ENCODE results near the gene TOMM34. TPM values are rescaled to one million over a fixed set of nuclear protein-coding genes. Genes with fewer than 3 reads are reported as not detected.

The TOMM34 gene
- total RNA-seq, 2 experiments from 2014 or later = 5.6 to 5.9 TPM

- H3K27ac Mint-ChIP-seq = peak overlapping the region; percentile 61
- Histone ChIP-seq H3K9me3 (ENCODE audit: control insufficient read depth in 1 of 2, insufficient read depth in 1 of 2, low read length in 2 of 2) (no peaks in the 10 kb centered on the region), H3K4me1 (ENCODE audit: insufficient read depth, low read length) (peaks cover 22% of the 10 kb centered on the region), H3K27ac (ENCODE audit: low read depth in 1 of 2, low read length in 2 of 2) (no peak overlapping the region), H3K27me3 (ENCODE audit: control insufficient read depth in 1 of 2, insufficient read depth in 2 of 2, low read length in 2 of 2) (no peaks in the 10 kb centered on the region), H3K4me3 (ENCODE audit: low read length) (no peak overlapping the region), H3K36me3 (ENCODE audit: insufficient read depth, low read length) (peaks cover 12% of the 10 kb centered on the region)
- intact Hi-C loops (cut with DNase I, micrococcal nuclease) = loop anchor here in 1 of 2 experiments (5.0 kb wide), 2 partner anchors 50 to 180 kb away; partner anchors contain the start of gene TOMM34
- no peak for ATAC-seq (ENCODE audit: poor library complexity)
- TF ChIP-seq CTCF (IDR thresholded peaks at IDR 0.05) = no peak
- H3K9me3 Mint-ChIP-seq = no peaks in the 10 kb centered on the region
- no peak for DNase-seq
- H3K27me3 Mint-ChIP-seq = no peaks in the 10 kb centered on the region
- peak overlapping the region; percentile 51 for H3K4me3 Mint-ChIP-seq
- peaks cover 35% of the 10 kb centered on the region for H3K36me3 Mint-ChIP-seq (ENCODE audit: low read depth)
- CTCF ChIA-PET = no interaction called here
- POLR2A ChIA-PET = interaction anchor here (5.3 kb wide), 1 partner anchor 23 kb away, joined by 24 read pairs; no protein-coding TSS in a partner anchor
- peaks cover 38% of the 10 kb centered on the region for H3K4me1 Mint-ChIP-seq (ENCODE audit: low read depth)
Observed at GRCh38 chr20:44912189-44912588, 48.0 kb downstream of the TOMM34 start.

- H3K27me3 ChIP-seq (ENCODE audit: control insufficient read depth in 1 of 2, insufficient read depth in 2 of 2, low read length in 2 of 2) = no peaks in the 10 kb centered on the region
- Mint-ChIP-seq H3K4me3 (peak overlapping the region; percentile 63), H3K9me3 (no peaks in the 10 kb centered on the region), H3K27ac (peak overlapping the region; percentile 69), H3K4me1 (ENCODE audit: low read depth) (peaks cover 38% of the 10 kb centered on the region), H3K36me3 (ENCODE audit: low read depth) (peaks cover 43% of the 10 kb centered on the region), H3K27me3 (no peaks in the 10 kb centered on the region)
- DNase-seq (peak in 13 of 14 experiments; percentile 16 to 68 (median 46)), ATAC-seq (ENCODE audit: poor library complexity) (no peak)
- H3K4me1 ChIP-seq (ENCODE audit: insufficient read depth, low read length) = peaks cover 22% of the 10 kb centered on the region
- H3K36me3 ChIP-seq (ENCODE audit: insufficient read depth, low read length) = peaks cover 20% of the 10 kb centered on the region
- H3K27ac ChIP-seq (ENCODE audit: low read depth in 1 of 2, low read length in 2 of 2) = no peak overlapping the region
- POLR2A ChIA-PET = interaction anchor here (1.0 to 5.3 kb wide), 3 partner anchors 22 to 49 kb away, joined by 4 to 24 read pairs (median 9); partner anchors contain the start of genes TOMM34 and YWHAB
- TF ChIP-seq CTCF (IDR thresholded peaks at IDR 0.05) = peak; percentile 63
- CTCF ChIA-PET = no interaction called here
- intact Hi-C loops (cut with DNase I, micrococcal nuclease) = loop anchor here in 1 of 2 experiments (2.0 to 5.0 kb wide), 3 partner anchors 51 to 379 kb away; partner anchors contain the start of gene TOMM34
- H3K9me3 ChIP-seq (ENCODE audit: control insufficient read depth in 1 of 2, insufficient read depth in 1 of 2, low read length in 2 of 2) = no peaks in the 10 kb centered on the region
- H3K4me3 ChIP-seq (ENCODE audit: low read length) = no peak overlapping the region
Observed at GRCh38 chr20:44911264-44911921, 48.8 kb downstream of the TOMM34 start.

- Histone ChIP-seq H3K27me3 (ENCODE audit: control insufficient read depth in 1 of 2, insufficient read depth in 2 of 2, low read length in 2 of 2) (no peaks in the 10 kb centered on the region), H3K27ac (ENCODE audit: low read depth in 1 of 2, low read length in 2 of 2) (no peak overlapping the region), H3K4me1 (ENCODE audit: insufficient read depth, low read length) (peaks cover 22% of the 10 kb centered on the region), H3K4me3 (ENCODE audit: low read length) (peak overlapping the region; percentile 86), H3K9me3 (ENCODE audit: control insufficient read depth in 1 of 2, insufficient read depth in 1 of 2, low read length in 2 of 2) (no peaks in the 10 kb centered on the region), H3K36me3 (ENCODE audit: insufficient read depth, low read length) (peaks cover 26% of the 10 kb centered on the region)
- Mint-ChIP-seq H3K4me3 (peak overlapping the region; percentile 85), H3K9me3 (no peaks in the 10 kb centered on the region), H3K36me3 (ENCODE audit: low read depth) (peaks cover 49% of the 10 kb centered on the region), H3K27ac (peak overlapping the region; percentile 68), H3K27me3 (no peaks in the 10 kb centered on the region), H3K4me1 (ENCODE audit: low read depth) (peaks cover 38% of the 10 kb centered on the region)
- POLR2A ChIA-PET = interaction anchor here (0.9 to 5.3 kb wide), 4 partner anchors 22 to 118 kb away, joined by 3 to 24 read pairs (median 6); partner anchors contain the start of genes TOMM34 and YWHAB
- DNase-seq = no peak
- CTCF ChIA-PET = no interaction called here
- no peak for TF ChIP-seq CTCF (IDR thresholded peaks at IDR 0.05)
- ATAC-seq (ENCODE audit: poor library complexity) = no peak
- intact Hi-C loops (cut with DNase I, micrococcal nuclease) = loop anchor here in 1 of 2 experiments (2.0 to 5.0 kb wide), 3 partner anchors 52 to 380 kb away; partner anchors contain the start of gene TOMM34
Observed at GRCh38 chr20:44910690-44911262, 49.4 kb downstream of the TOMM34 start.

Measured in CD4-positive, alpha-beta T cell (primary cell).